ENCODE data around the gene PDHX. TPM values are rescaled to one million over a fixed set of nuclear protein-coding genes. Genes with fewer than 3 reads are reported as not detected.

Gene PDHX
- polyA plus RNA-seq, 1 donor (not counting 4 experiments of a cell fraction or from before 2014, with no cell fraction given): 28.5 TPM

DNA sequence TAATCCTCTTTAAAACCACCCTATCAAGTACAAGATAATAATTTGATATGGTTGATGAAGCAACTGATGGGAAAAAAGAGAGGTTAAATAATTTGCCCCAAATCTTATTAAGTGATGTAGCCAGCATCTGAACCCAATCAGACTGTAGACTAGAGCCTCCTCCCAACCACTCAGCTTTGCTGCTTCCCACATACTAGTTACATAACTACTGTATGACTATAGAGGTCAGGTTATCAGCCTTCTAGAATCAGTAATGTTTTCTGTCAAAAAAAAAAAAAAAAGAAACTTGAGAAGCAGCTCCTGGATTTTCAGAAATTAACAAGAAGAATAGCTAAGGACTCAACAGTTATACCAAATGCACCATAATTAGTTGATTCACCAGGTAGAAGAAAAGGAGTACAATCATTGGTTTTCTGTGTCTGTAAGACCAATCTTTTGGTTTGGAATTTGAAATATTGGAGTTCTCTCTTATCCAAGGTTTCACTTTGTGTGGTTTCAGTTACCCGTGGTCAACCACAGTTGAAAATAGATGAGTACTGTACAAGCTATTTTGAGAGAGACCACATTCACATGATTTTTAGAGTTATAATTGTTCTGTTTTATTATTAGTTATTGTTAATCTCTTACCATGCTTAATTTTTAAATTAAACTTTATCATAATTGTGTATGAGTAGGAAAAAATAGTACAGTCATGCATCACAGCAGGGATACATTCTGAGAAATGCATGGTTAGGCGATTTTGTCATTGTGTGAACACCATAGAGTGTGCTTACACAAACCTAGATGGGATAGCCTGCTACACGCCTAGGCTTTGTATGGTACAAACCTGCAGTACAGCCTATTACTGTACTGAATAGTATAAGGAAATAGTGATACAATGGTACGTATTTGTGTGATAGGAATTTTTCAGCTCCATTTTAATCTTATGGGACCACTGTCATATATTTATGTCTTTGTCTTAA, 72.2 kb downstream of the PDHX start:
- H3K27me3 ChIP-seq (ENCODE audit: control insufficient read depth, extremely low read depth, insufficient read depth, low read length): no peaks in the 10 kb centered on the region
- H3K36me3 ChIP-seq (ENCODE audit: control insufficient read depth in 2 of 2, extremely low read depth in 1 of 2, insufficient read depth in 2 of 2, low read length in 2 of 2): peaks cover 0 to 4% of the 10 kb centered on the region in 2 experiments
- no peak overlapping the region for H3K27ac ChIP-seq (ENCODE audit: control insufficient read depth, insufficient read depth, low read length)
- no peak overlapping the region for H3K4me2 ChIP-seq (ENCODE audit: control insufficient read depth, extremely low read depth, insufficient read depth, low read depth, low read length)
- no peak overlapping the region for H3K9ac ChIP-seq (ENCODE audit: control insufficient read depth, extremely low read depth, insufficient read depth, low read length)
- H3K9me1 ChIP-seq (ENCODE audit: control insufficient read depth, extremely low read depth, insufficient read depth, low read length): no peaks in the 10 kb centered on the region
- no peaks in the 10 kb centered on the region for H4K20me1 ChIP-seq (ENCODE audit: control insufficient read depth, extremely low read depth, insufficient read depth, low read length)
- no peaks in the 10 kb centered on the region for H3K4me1 ChIP-seq (ENCODE audit: control insufficient read depth, extremely low read depth, insufficient read depth, low read length)
- no peak for TF ChIP-seq EZH2 (IDR thresholded peaks at IDR 0.05; ENCODE audit: low read length)
- no peak for TF ChIP-seq CTCF (optimal IDR thresholded peaks at IDR 0.05 in 1 of 3, IDR thresholded peaks at IDR 0.05 in 1 of 3, conservative IDR thresholded peaks at IDR 0.05 in 1 of 3; ENCODE audit: extremely low read depth in 1 of 3, insufficient read depth in 2 of 3, low read length in 3 of 3)
- FAIRE-seq (no peak), DNase-seq (ENCODE audit: low read depth, low spot score) (no peak)
- dilution Hi-C loops (cut with MboI; ENCODE audit: extremely low pct_ligation_motif_present, low sequenced_read_pairs): no loop called here
- no peak overlapping the region for H3K4me3 ChIP-seq (ENCODE audit: control insufficient read depth in 2 of 3, extremely low read depth in 1 of 3, insufficient read depth in 2 of 3, low read depth in 1 of 3, low read length in 3 of 3)
- H3K79me2 ChIP-seq (ENCODE audit: control insufficient read depth, insufficient read depth, low read length): no peaks in the 10 kb centered on the region
- H3K9me3 ChIP-seq (ENCODE audit: control insufficient read depth, low read depth, low read length): no peaks in the 10 kb centered on the region
- H2AFZ ChIP-seq (ENCODE audit: control insufficient read depth, low read length): no peak overlapping the region

DNA sequence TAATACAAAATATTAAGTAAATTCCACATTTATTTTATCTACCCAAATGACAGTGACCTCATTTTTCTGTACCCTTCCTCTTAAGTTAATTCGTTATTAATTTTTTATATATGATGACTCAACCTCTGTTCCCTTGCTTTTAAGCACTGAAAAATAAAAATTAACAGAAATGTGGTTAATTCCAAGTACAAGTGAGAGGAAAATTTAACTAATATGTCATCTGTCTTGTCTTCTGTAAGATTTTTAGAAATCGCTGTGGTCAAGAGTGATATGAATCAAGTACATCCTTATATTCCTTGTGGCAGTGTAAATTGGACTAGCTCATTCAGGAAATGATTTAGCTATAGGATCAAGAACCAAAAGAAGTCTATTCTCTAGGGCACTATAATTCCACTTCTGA, 74.5 kb downstream of the PDHX start:
- no peaks in the 10 kb centered on the region for H3K79me2 ChIP-seq (ENCODE audit: control insufficient read depth, insufficient read depth, low read length)
- no peak for FAIRE-seq
- dilution Hi-C loops (cut with MboI; ENCODE audit: extremely low pct_ligation_motif_present, low sequenced_read_pairs): no loop called here
- no peak overlapping the region for H3K27ac ChIP-seq (ENCODE audit: control insufficient read depth, insufficient read depth, low read length)
- no peak overlapping the region for H2AFZ ChIP-seq (ENCODE audit: control insufficient read depth, low read length)
- no peaks in the 10 kb centered on the region for H3K4me1 ChIP-seq (ENCODE audit: control insufficient read depth, extremely low read depth, insufficient read depth, low read length)
- no peaks in the 10 kb centered on the region for H3K9me1 ChIP-seq (ENCODE audit: control insufficient read depth, extremely low read depth, insufficient read depth, low read length)
- no peaks in the 10 kb centered on the region for H3K27me3 ChIP-seq (ENCODE audit: control insufficient read depth, extremely low read depth, insufficient read depth, low read length)
- no peaks in the 10 kb centered on the region for H3K9me3 ChIP-seq (ENCODE audit: control insufficient read depth, low read depth, low read length)
- H3K36me3 ChIP-seq (ENCODE audit: control insufficient read depth in 2 of 2, extremely low read depth in 1 of 2, insufficient read depth in 2 of 2, low read length in 2 of 2): peaks cover 0 to 1% of the 10 kb centered on the region in 2 experiments
- H3K4me2 ChIP-seq (ENCODE audit: control insufficient read depth, extremely low read depth, insufficient read depth, low read depth, low read length): no peak overlapping the region
- no peak overlapping the region for H3K9ac ChIP-seq (ENCODE audit: control insufficient read depth, extremely low read depth, insufficient read depth, low read length)
- no peak overlapping the region for H3K4me3 ChIP-seq (ENCODE audit: control insufficient read depth in 2 of 3, extremely low read depth in 1 of 3, insufficient read depth in 2 of 3, low read depth in 1 of 3, low read length in 3 of 3)
- DNase-seq (ENCODE audit: low read depth, low spot score): no peak
- TF ChIP-seq CTCF (optimal IDR thresholded peaks at IDR 0.05 in 1 of 3, IDR thresholded peaks at IDR 0.05 in 1 of 3, conservative IDR thresholded peaks at IDR 0.05 in 1 of 3; ENCODE audit: extremely low read depth in 1 of 3, insufficient read depth in 2 of 3, low read length in 3 of 3) (no peak), EZH2 (IDR thresholded peaks at IDR 0.05; ENCODE audit: low read length) (no peak)
- H4K20me1 ChIP-seq (ENCODE audit: control insufficient read depth, extremely low read depth, insufficient read depth, low read length): no peaks in the 10 kb centered on the region

Data from keratinocyte (primary cell).